ENCODE results near the gene KLHL8.

KLHL8 gene

GRCh38 chr4:87120010-87120409, 100.4 kb downstream of the KLHL8 start:
- DNase-seq: no peak

DNA sequence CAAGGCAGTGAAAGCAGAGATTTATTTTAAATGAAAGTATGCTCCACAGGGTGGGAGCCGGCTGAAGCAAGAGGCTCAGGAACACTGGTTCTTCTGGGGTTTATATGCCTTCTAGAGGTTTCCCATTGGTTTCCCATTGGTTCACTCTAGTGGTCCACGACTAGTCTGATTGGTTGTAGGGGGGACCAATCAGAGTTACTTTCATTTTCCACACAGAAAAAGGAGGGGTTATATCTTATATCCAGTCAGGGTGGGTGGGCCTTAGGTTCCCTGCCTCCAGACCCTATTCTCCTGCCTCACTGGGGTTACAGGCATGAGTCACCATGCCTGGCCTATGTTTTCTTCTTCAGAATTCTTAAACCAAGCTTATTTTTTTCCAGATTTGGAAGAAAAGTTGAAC, 101.6 kb downstream of the KLHL8 start:
- no peak for DNase-seq

- no peak for DNase-seq
These were observed 102.0 kb downstream of the KLHL8 start for GRCh38 chr4:87118421-87118820.

DNA sequence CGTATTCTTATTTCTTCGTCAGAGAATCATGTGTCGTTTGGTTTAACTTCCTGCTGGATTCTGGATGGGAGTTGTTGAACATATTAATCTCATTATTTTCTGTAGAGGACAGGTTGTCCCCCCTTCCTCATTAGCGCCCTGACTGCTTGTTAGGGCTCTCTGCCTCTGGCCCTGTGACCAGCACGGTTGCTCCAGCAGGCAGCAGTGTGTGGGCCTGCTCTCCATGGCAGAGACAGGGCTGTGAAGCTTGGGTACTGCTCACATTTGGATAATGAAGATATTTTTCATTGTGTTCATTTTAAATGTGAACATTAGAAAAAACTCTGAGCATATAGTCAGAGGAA, 102.7 kb downstream of the KLHL8 start:
- no peak for DNase-seq

GRCh38 chr4:87117051-87117731, 103.2 kb downstream of the KLHL8 start:
- DNase-seq: no peak

DNA sequence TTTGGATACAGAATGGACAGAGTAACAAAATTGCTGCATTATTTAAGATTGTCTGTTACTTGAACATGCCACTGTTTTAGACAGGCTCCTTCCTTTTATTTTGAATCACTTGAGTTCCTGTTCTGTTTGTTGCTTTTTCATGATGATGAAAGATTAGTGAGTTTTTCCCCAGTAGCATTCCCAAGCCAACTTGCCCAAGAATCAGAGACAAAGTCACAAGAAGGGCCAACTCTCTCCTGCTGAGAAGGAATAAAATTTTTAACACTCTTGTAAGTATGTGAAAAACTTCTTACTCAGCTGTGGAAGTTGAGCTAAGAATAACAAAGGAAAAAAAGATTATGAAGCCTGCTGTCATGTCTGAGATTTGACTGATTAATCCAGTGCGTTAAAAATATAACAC, 104.2 kb downstream of the KLHL8 start:
- no peak for DNase-seq

DNA sequence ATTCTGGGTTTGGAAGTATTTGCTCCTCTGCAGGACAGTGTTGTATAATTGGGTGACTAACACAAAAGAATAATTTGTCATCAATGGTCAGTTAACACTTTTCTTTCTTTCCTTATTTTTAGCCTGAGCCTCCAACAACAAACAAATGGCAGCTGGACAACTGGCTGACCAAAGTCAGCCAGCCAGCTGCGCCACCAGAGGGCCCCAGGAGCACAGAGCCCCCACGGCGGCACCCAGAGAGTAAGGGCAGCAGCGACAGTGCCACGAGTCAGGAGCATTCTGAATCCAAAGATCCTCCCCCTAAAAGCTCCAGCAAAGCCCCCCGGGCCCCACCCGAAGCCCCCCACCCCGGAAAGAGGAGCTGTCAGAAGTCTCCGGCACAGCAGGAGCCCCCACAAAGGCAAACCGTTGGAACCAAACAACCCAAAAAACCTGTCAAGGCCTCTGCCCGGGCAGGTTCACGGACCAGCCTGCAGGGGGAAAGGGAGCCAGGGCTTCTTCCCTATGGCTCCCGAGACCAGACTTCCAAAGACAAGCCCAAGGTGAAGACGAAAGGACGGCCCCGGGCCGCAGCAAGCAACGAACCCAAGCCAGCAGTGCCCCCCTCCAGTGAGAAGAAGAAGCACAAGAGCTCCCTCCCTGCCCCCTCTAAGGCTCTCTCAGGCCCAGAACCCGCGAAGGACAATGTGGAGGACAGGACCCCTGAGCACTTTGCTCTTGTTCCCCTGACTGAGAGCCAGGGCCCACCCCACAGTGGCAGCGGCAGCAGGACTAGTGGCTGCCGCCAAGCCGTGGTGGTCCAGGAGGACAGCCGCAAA, 106.0 kb downstream of the KLHL8 start:
- DNase-seq: no peak

DNA sequence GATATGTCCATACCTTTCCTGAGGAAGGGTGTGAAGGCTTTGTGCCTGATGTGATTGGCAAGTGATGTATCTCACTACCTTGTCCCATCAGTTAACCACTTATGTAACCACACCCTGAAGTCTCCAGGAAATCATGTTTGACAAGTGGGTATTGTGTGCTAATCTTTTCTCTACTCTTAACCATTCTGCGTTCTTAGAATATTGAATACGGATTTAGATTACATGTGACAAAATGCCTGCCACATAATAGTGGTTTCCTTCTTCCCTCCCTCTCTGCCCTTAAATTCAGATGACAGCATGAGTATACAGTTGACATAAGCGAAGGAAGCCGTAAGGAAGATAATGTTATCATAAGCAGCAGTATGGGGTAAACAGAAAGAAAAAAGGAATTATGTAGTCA, 108.4 kb downstream of the KLHL8 start:
- DNase-seq: no peak
